BE2C (cell line): ENCODE measurements around the gene WWOX.
A peak's percentile ranks its signal among the peaks of the same experiment; 100 is the strongest.

Source experiments
- DNase-seq: peaks from one replicate; pipeline ENCODE4 v3.0.0-alpha.2; 2020
- H3K27me3 ChIP-seq: fragments of 250-450 bp; sonication (Bioruptor Pico); 2 replicates; pipeline ENCODE4 v1.5.1; 2020; ENCODE audit warnings: mild to moderate bottlenecking
- H3K36me3 ChIP-seq: fragments of 250-450 bp; sonication (Bioruptor Pico); 2 replicates; pipeline ENCODE4 v1.5.1; 2020; ENCODE audit warnings: mild to moderate bottlenecking
- H3K4me1 ChIP-seq: fragments of 250-450 bp; sonication (Bioruptor Pico); 2 replicates; pipeline ENCODE4 v1.5.1; 2020
- H3K4me3 ChIP-seq: 2 replicates; pipeline ENCODE4 v1.5.1; 2011; ENCODE audit warnings: low read depth, low read length
- H3K9me3 ChIP-seq: fragments of 250-450 bp; sonication (Bioruptor Pico); 2 replicates; pipeline ENCODE4 v1.5.1; 2020
- TF ChIP-seq, protein P1 (sequence below): IDR thresholded peaks from 2 replicates; pipeline ENCODE4 v1.5.1; 2012; ENCODE audit warnings: mild to moderate bottlenecking, low read depth, low read length

The WWOX gene

DNA sequence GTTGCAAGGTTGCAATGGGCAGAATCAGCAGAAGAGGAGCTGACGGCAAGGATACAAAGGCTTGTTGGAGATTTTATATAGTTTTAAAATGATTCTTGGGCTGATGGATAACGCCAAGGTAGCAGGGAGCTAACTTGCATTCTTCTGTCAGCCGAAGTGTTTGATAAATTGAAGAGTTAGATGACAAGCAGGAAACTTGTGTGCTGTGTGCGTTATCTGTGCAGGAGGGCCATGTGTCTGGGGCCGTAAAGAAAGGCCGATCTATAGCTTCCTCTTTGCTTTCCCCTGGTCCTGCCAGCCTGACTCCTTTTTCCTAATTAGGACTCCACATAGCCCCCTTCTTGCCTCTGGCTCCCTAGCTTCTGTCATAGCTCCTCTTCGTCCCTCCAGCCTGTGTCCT lies 6.7 kb upstream of the WWOX start:
- H3K36me3 ChIP-seq: no peaks in the 10 kb centered on the region
- H3K4me3 ChIP-seq: no peak overlapping the region
- no peaks in the 10 kb centered on the region for H3K27me3 ChIP-seq
- TF ChIP-seq, protein P1, sequence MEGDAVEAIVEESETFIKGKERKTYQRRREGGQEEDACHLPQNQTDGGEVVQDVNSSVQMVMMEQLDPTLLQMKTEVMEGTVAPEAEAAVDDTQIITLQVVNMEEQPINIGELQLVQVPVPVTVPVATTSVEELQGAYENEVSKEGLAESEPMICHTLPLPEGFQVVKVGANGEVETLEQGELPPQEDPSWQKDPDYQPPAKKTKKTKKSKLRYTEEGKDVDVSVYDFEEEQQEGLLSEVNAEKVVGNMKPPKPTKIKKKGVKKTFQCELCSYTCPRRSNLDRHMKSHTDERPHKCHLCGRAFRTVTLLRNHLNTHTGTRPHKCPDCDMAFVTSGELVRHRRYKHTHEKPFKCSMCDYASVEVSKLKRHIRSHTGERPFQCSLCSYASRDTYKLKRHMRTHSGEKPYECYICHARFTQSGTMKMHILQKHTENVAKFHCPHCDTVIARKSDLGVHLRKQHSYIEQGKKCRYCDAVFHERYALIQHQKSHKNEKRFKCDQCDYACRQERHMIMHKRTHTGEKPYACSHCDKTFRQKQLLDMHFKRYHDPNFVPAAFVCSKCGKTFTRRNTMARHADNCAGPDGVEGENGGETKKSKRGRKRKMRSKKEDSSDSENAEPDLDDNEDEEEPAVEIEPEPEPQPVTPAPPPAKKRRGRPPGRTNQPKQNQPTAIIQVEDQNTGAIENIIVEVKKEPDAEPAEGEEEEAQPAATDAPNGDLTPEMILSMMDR: no peak
- DNase-seq: no peak
- no peaks in the 10 kb centered on the region for H3K4me1 ChIP-seq
- no peaks in the 10 kb centered on the region for H3K9me3 ChIP-seq

DNA sequence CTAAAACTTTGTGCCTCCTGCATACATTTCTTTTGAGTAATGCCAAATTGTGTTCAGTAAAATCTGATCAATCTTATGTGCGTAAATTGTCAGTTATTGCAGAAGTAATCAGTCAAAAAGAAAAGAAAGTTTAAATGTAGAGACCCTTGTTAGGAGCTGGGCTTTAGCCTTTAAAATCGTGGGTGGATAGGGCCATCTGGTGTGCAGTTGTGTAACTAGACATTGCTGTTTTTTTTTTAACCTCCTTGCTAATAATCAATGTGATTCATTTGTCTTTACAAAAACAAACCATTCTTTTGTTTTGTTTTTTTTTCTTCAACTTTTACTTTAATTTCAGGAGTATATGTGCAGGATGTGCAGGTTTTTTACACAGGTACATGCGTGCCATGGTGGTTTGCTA lies 5.3 kb upstream of the WWOX start:
- TF ChIP-seq, protein P1: 0 out of 2 replicates have a peak, but pooled peaks have one; percentile 4
- no peak overlapping the region for H3K4me3 ChIP-seq
- no peaks in the 10 kb centered on the region for H3K4me1 ChIP-seq
- H3K9me3 ChIP-seq: no peaks in the 10 kb centered on the region
- H3K27me3 ChIP-seq: no peaks in the 10 kb centered on the region
- no peak for DNase-seq
- H3K36me3 ChIP-seq: no peaks in the 10 kb centered on the region

DNA sequence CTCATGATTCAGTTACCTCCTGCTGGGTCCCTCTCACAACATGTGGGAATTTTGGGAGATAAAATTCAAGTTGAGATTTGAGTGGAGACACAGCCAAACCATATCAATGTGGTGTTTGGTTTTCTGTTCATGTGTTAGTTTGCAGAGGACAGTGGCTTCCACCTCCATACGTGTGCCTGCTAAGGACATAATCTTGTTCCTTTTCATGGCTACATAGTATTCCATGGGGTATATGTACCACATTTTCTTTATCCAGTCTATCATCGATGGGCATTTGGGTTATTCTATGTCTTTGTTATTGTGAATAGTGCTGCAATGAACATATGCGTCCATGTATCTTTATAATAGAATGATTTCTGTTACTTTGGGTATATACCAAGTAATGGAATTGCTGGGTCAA lies 4.5 kb upstream of the WWOX start:
- Histone ChIP-seq H3K27me3 (no peaks in the 10 kb centered on the region), H3K9me3 (no peaks in the 10 kb centered on the region), H3K4me3 (no peak overlapping the region), H3K36me3 (no peaks in the 10 kb centered on the region), H3K4me1 (no peaks in the 10 kb centered on the region)
- no peak for DNase-seq
- TF ChIP-seq, protein P1: no peak

DNA sequence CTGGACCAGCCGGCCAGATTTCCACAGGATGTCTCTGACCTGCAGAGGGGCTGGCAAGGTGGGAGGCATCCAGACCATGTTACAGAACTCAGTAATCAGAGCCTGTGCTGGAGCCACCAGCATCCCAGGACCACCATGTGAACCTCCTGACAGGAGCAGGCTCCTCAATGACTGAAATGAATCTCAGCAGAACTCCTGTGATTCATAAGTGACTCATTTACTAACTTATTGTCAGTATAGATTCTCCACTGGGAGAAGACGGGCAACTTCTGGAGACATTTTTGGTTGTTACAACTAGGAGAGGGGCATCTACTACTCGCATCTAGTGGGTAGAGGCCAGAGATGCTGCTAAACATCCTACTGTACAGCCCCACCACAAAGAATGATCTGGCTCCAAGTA lies 3.1 kb upstream of the WWOX start:
- DNase-seq: no peak
- no peaks in the 10 kb centered on the region for H3K9me3 ChIP-seq
- TF ChIP-seq, protein P1: no peak
- no peaks in the 10 kb centered on the region for H3K36me3 ChIP-seq
- H3K4me1 ChIP-seq: no peaks in the 10 kb centered on the region
- no peaks in the 10 kb centered on the region for H3K27me3 ChIP-seq
- no peak overlapping the region for H3K4me3 ChIP-seq

DNA sequence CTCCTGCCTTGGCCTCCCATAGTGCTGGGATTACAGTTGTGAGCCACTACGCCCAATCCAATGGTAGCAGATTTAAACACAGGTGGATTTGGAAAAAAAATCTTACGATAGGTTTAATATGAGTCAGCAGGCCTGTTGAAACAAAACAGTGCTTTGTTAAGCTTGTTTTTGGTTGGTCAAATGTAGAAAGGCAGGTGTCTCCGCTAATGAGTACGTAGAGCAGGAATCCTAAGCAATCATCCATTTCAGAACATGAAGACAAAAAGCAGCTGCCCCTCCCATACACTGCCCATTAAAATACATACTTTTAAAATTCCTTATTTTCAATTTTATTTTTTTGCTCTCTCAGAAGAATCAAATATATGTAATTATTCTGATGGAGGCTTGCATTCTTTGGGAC lies 1.9 kb upstream of the WWOX start:
- Histone ChIP-seq H3K27me3 (no peaks in the 10 kb centered on the region), H3K9me3 (no peaks in the 10 kb centered on the region), H3K4me3 (no peak overlapping the region), H3K36me3 (no peaks in the 10 kb centered on the region), H3K4me1 (no peaks in the 10 kb centered on the region)
- DNase-seq: no peak
- TF ChIP-seq, protein P1: no peak

DNA sequence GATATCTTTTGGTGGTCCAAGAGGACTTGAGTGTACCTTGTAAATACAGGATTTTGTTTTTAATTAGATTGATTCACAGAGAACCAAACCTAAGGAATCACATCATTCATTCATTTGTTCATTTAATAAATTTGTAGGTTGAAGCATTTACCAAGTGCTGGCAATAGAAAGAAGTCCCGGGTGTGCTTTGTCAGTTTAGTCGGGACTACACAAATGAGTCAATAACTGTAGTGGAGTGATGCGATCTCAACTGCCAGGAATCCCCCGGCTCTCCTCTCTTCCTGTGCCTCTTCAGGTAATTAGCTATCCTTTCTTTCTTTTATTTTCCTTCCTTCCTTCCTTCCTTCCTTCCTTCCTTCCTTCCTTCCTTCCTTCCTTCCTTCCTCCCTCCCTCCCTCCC lies 1.4 kb upstream of the WWOX start:
- TF ChIP-seq, protein P1: no peak
- no peak overlapping the region for H3K4me3 ChIP-seq
- H3K27me3 ChIP-seq: no peaks in the 10 kb centered on the region
- H3K9me3 ChIP-seq: no peaks in the 10 kb centered on the region
- no peaks in the 10 kb centered on the region for H3K4me1 ChIP-seq
- H3K36me3 ChIP-seq: no peaks in the 10 kb centered on the region
- no peak for DNase-seq
